SW 1271 (cell line): ENCODE measurements around the gene GNPAT.

Experiments
- DNase-seq, 2 experiments: peaks; one replicate each; lab custom pipeline; 2025; lab: John Stamatoyannopoulos, UW

Gene GNPAT

DNA sequence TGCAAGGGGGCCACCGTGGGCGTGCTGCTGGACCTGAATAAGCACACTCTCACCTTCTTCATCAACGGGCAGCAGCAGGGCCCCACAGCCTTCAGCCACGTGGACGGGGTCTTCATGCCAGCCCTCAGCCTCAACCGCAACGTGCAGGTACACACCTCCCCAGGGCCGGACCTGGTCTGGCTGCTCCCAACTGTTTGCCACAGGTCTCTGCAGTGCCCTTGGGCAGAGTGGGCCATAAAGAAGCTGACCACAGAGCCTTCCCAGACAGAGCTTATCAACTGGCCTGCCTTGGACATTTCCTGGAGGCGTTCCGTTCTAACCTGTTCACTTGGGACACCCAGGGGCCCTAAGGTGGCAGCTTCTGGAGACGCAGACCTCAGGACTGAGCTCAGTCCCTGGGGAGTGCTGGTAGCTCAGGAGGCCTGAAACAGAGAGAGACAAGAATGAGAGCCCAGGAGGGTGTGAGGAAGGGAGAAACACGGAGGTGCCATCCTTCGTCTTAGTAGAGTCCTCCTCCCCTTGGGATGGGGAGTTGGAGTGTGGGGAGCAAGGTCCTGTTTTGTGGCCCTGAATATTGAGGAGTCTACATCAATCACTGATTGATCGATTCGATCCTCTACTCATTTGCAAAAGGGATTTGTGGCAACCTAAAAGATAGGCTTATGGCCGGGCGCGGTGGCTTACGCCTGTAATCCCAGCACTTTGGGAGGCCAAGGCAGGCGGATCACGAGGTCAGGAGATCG is 27.0 kb upstream of the GNPAT start:
- DNase-seq = no peak

DNA sequence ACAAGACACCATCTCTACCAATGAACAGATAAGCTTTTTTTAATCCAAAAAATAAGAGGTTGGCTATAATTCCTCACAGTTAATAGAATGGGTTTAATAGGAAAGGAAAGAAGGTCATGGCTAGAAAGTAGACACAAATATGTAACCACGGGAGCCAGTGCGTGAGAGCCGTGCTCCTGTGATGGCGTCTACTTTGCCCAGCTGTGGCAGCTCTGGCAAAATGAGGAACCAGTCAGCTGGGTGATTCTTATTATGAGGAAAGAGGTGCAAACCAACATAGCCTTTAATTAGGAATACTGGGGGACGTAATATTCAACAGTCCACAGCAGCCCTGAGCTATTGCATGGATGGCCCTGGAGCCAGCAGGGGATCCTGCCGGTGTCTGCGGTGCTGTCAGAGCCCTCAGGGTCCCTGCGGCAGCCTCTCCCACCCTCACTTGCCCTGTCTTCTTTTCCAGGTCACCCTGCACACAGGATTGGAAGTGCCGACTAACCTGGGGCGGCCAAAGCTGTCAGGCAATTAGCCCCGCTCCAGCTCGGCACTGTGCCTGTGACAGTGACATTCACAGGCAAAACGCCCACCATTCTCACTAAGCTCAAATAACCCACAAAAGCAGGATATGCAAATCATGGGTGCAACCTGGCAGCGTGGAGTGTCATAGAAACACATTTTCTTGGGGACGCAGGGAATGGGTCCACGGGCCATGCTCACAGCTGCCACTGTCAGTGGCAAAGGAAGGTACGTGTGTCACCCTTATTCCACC is 25.9 kb upstream of the GNPAT start:
- no peak for DNase-seq

DNA sequence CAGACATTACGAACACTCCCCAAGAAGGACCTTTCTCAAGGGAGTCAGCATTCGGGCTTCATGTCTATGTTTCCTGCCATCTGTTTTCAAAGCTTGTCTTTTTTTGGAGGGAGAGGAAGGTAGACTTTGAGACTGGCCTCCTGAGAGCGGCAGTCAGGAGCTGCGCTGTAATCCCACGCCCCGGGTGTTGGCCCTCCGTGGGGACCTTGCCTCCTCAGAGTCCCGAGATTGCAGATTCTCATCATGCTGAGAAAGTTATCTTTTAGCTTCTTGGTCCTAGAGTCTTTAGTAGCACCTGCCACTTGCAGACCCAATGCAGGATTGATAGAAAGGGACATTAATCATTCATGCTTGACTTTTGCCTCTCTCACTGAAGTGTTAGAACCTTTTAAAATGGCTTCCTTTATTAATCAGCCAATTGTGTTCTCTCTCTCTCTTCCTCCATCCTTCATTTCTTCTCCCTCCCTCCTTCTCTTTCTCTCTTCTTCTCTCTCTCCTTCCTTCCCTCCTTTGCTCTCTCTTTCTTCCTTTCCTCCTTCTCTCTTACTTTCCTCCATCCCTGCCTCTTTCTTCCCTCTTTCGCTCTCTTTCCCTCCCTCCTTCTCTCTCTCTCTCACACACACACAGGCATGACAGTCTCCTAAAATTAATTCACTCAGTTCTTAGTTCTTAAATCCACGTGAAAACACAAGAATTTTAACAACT is 25.2 kb upstream of the GNPAT start:
- DNase-seq = no peak

DNA sequence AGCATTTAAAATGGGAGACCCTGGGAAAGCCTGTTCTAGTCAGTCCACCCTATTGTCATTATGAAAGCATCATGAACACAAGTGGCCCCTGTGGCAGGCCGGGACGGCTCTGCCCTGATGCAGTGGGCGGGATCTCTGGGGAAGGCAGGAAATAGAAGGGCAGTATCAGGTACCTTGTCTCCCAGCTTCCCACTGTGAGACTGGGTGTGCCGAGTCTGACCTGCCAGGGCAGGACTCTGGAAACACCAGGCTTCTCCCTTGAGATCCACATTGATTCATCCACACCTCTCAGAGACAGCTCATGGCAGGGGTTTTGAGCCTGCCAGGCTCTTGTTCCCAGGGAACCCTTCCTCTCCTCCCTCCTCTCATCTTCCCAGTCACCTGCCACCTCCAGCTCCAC is 24.5 kb upstream of the GNPAT start:
- no peak for DNase-seq

DNA sequence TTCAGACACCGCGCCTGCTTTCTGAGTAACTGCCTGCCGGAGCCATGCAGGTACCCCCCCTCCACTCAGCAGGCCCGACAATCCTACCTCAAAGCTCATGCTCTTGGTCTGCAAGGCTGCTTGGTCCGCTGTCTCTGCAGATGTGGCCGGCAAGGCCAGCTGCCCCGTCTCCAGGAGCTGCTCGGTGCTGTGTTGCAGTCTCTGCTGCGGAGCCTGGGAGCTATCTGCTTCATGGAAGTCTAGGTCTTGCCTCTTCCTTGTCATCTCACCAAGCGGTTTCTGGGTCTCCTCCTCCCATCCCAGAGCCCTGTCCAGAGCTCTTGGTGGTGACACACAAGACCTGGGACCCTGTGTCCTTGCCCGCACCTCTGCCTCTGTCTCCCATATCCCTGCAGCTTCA is 24.0 kb upstream of the GNPAT start:
- DNase-seq = no peak

DNA sequence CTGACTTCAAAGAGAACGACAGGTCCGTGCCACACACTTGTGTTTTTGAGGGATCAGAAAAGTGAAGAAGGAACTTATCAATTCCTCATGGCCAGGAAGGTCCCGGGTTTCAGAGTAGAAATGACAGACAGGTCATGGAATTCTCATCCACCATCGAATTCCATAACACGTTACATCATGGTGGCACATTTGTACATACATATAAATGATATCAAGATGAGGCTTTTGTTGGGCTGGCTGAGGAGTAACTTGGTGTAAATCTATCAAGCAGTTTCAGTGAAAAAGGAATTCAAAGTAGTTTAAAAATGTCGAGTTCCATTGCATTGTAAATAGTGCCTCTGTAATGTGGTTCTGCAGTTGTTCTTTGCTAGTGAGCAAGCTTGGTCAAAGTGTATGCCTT is 22.9 kb upstream of the GNPAT start:
- DNase-seq = no peak

DNA sequence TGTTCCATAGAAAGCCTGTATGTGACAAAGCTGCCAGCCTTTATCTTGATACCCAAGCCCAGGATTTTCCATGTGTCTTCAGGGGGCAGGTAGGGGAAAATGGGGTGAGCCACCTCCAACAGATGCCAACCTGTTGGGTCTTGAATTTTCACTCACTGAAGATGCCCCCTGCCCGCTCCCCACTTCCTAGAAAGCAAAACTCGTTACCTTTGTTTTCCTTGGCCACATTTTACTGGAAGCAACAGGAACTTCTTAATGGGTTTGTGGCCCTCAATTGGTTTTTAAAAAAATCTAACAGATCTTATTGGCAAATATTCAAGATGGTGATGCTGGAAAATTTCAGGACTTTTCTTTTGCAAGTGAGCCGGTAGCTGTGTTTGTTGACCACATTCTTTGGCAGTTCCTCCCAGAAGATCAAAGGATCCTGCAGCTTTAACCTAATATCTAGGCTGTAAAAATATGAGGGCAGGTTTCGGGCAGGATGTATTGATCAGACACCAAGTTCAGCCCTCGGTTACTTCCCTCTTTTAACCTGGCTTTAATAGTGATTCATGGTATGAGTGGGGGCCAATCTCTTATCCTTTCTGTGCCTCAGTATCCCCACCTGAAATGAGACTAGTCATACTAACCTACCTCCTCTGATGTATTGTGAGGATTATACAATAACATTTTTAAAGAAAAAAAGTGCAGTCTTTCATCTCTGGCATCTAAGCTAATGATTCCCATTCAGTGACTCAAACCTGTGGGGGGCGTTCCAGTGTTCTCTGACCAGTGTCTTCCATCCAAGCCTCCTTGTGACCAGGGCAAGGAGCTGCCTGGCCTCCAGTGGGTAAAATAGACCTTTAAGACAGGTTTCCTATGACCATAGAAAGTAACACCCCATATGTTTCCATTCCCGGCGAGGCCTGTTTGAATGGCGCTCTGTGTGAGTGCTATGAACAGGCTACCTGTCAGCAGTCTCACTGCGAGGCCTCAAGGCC is 21.3 kb upstream of the GNPAT start:
- DNase-seq = no peak

DNA sequence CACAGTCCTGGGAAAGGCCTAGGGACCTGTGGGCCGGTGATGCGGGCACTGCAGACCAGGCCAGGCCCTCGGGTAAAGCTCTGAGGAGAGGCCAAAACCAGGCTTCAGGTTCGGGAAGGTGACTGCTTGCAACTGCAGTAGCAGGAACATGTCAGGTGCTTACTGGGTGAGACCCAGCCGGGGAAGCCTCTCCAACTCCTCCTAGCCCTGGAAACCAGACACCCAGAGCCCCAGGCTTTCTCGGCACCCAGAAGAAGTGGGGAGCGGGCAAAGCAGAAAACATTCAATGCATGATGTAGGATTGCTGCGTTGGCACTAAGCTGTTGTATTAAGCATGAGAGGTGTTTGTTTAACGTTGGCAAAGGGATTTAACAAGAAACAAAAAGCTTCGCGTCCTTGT is 20.2 kb upstream of the GNPAT start:
- no peak for DNase-seq

DNA sequence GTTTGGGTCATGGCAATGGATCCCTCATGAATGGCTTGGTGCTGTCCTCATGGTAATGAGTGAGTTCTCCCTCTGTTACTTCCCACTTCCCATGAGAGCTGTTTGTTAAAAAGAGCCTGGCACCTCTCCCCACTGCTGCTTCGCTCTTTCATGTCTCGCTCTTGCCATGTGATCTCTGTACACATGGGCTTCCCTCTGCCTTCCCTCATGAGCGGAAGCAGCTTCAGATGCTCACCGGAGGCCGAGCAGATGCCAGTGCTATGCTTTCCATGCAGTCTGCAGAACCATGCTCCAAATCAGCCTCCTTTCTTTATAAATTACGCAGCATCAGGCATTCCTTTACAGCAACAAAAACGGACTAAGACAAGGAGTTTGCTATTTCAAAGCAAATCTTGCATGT is 14.9 kb upstream of the GNPAT start:
- DNase-seq = no peak

DNA sequence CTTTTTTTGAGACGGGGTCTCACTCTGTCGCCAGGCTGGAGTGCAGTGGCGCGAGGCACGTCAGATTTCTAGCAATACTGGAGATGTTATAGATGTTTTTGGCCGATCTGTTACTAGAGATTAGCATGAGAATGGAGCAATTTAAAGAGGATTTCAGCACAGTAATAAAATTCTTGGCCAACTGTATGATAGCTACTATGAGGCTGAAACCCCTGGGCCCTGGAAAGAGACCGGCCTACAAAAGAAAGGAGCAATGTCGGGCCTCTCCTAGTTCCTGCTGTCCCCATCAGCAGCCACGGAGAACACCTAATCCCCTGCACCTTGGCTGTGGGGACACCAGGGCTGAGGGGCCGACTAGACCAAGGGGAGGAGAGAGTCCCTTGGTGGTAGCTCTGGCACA is 9.5 kb upstream of the GNPAT start:
- no peak for DNase-seq

DNA sequence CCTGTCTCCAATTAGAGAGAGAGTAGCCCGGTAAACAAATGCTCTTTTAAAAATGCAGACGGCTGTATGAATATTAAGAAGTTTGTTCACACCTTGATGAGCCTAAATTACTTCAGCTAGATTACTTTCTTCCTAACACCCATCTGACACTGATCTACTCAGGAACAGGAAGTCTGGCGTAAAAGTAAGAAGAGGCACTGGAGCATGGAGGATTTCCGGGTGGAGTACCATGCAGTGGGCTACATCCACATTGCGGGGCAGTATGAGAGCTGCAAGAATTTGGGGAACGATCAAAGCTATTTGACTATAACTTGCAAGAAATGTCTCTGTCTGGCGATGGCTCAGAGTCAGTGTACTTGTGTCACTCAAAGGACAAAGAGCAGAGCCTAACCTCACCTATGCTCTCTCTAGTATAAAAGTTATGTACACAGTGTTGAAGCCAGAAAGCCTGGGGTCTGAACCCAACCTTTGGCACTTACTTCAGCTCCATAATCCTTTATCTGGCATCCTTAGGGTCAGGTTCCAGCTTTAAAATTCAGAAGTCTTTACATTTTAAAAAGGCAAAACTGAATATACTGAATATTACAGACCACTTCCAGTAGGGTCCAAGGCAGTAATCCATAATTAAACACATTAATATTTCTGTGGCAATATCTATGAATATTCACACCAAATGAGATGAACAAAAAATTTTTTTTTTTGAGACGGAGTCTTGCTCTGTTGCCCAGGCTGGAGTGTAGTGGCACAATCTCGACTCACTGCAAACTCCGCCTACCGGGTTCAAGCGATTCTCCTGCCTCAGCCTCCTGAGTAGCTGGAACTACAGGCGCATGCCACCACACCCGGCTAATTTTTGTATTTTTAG is 7.9 kb upstream of the GNPAT start:
- no peak for DNase-seq

DNA sequence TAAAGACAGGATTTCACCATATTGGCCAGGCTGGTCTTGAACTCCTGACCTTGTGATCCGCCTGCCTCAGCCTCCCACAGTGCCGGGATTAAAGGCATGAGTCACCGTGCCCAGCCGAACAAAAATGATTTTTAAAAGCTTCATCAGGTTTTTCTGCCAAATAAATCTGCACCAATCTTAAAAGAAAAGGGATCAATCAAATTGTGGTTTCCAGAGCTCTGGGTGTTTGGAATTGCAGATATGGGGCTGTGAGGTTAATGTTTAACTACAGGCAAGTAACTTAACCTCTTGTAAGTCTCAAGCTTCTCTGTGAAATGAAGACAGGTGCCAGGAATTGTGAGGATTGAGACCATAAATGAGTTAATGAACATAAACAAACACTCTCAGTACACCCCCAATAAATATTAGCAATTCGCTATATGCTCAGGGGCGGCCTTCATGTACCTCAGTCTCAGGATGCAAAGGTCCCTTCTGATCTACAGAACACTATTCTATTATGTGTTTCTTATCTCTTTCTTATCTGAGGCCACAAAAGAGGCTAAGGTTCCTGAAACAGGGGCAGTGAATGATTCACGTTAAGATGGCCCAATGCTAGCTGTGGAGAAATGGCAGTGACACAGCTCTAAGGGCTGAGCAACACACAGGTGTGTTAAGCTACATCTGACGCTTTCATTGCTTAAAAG is 7.1 kb upstream of the GNPAT start:
- no peak for DNase-seq

DNA sequence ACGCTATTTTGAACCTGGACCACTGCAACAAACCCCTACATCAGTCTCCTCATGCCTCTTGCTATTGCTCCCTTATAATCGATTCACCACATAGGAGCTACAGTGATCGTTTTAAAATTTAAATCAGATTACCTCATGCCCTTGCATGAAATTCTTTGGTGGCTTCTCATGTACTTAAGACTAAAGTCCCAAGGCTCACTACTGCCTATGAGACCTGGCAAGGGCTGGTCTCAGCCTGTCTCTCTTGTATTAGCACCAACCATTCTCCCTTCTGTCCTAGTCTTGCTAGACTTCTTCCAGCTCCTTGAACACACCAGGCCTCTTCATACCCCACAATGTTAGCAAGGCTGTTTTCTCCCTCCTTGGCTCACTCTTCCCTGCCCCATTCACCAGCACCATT is 6.5 kb upstream of the GNPAT start:
- DNase-seq = no peak

DNA sequence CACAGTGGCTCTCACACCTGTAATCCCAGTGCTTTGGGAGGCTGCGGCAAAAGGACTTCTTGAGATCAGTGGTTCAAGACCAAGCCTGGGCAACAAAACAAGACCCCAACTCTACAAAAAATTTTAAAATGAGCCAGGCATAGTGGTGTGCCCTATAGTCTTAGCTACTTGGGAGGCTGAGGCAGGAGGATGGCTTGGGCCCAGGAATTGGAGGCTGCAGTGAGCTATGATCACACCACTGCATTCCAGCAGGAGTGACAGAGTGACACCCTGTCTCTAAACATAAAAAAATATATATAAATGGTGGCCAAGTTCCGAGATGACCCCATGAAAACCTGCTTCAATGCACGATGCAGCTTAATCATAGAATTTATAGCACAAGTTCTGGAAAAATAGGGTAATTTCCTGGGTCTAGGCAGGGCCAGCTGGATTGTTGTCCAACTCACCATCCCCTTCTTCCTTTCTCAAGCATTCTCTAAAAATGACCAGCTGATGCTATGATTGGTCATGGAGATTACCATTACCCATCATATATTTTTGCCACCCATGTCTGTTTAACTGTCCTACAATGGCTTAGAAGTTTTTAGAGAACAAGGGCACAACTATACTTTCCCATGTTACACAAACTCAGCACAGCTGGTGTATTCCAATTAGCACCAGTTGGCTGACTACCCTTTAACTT is 5.3 kb upstream of the GNPAT start:
- no peak for DNase-seq

DNA sequence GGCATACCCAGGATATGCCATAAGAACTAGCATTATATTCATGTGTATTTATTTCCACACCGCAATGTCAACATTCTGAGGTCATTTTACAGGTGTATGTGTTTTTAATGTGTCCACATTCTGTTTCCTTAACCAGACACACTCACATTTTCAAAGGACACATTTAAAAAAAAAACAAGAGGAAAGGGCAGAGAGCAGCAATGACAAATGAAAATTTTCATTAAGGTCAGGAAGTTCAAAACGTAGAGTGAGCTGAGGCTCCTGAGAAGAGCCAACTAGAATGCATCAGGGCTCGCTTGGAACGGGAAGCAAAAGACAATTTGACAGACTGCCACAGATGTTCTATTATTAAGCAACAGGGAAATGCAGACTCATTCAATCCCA is 4.8 kb upstream of the GNPAT start:
- no peak for DNase-seq

DNA sequence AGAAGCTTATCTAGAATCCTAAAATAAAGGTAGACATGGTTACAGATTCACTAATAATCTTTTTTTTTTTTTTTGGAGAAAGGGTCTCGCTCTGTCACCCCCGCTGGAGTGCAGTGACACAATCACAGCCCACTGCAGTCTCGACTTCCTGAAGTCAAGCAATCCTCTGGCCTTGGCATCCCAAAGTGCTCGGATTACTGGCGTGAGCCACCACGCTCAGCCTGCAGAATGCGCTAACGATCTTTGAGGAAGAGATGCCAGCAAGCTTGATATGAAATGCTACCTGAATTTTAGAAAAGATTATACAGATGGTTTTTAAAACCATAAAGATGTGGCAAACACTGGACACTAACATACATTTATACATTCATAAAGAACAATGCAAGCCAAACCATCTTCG is 4.1 kb upstream of the GNPAT start:
- DNase-seq = no peak

DNA sequence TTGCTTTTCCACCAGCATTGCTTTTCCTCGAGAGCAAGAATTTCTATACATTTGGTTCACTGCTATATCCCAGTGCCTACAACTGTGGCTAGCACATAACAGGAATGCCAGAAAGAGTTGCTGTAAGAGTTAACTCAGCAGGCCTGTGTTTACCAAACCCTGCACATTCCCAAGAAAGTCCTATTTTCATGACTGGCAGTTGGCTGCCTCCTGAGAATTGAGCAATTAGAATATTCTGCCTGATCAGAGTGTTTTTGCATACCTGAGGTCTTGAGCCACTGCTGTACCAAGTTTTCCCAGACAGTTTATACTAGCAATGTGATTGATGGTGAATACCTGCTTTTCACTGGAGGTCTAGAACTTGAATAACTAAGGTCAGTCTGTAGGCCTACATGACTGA is 2.7 kb upstream of the GNPAT start:
- no peak for DNase-seq

DNA sequence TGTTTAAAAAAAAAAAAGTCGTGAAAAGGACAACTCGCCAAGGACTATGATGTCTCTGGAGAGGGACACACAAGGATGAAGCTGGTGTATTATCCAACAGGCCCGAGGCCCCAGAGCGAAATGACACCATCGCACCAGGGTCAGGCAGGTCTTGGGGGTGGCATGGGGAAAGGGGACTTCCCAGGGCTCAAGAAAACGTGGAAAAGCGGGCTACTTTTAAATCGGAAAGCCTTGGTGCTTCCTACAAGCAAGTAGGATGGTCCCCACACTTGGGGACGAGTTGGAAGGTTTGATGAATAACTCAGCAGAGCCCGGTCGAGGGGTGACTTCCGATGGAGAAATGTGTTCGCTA is 505 bp upstream of the GNPAT start:
- DNase-seq = no peak

DNA sequence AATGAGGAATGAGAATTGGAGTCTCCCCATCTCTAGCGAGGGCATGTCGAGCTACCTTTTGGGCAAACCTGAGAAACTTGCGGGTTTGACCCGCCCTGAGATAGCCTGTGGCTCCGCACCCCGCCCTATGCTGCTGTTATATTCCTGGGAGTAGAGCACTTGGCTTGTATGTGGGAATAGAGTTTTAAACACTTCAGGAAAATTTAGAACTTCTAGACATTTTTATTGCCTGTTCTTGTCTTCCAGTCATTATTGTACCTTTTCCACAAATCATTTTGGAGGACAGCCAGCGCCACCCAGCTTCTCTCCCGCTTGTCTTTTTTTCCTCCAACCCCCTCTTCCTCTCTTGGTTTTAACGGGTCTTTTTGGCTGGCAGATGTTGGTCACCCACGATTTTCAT is 738 bp downstream of the GNPAT start:
- no peak for DNase-seq
